ENCODE results near the gene SNAPC4. TPM values are rescaled to one million over a fixed set of nuclear protein-coding genes. Genes with fewer than 3 reads are reported as not detected.

Gene SNAPC4, protein sequence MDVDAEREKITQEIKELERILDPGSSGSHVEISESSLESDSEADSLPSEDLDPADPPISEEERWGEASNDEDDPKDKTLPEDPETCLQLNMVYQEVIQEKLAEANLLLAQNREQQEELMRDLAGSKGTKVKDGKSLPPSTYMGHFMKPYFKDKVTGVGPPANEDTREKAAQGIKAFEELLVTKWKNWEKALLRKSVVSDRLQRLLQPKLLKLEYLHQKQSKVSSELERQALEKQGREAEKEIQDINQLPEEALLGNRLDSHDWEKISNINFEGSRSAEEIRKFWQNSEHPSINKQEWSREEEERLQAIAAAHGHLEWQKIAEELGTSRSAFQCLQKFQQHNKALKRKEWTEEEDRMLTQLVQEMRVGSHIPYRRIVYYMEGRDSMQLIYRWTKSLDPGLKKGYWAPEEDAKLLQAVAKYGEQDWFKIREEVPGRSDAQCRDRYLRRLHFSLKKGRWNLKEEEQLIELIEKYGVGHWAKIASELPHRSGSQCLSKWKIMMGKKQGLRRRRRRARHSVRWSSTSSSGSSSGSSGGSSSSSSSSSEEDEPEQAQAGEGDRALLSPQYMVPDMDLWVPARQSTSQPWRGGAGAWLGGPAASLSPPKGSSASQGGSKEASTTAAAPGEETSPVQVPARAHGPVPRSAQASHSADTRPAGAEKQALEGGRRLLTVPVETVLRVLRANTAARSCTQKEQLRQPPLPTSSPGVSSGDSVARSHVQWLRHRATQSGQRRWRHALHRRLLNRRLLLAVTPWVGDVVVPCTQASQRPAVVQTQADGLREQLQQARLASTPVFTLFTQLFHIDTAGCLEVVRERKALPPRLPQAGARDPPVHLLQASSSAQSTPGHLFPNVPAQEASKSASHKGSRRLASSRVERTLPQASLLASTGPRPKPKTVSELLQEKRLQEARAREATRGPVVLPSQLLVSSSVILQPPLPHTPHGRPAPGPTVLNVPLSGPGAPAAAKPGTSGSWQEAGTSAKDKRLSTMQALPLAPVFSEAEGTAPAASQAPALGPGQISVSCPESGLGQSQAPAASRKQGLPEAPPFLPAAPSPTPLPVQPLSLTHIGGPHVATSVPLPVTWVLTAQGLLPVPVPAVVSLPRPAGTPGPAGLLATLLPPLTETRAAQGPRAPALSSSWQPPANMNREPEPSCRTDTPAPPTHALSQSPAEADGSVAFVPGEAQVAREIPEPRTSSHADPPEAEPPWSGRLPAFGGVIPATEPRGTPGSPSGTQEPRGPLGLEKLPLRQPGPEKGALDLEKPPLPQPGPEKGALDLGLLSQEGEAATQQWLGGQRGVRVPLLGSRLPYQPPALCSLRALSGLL (N-terminal part only)
- 8.1 TPM for total RNA-seq

DNA sequence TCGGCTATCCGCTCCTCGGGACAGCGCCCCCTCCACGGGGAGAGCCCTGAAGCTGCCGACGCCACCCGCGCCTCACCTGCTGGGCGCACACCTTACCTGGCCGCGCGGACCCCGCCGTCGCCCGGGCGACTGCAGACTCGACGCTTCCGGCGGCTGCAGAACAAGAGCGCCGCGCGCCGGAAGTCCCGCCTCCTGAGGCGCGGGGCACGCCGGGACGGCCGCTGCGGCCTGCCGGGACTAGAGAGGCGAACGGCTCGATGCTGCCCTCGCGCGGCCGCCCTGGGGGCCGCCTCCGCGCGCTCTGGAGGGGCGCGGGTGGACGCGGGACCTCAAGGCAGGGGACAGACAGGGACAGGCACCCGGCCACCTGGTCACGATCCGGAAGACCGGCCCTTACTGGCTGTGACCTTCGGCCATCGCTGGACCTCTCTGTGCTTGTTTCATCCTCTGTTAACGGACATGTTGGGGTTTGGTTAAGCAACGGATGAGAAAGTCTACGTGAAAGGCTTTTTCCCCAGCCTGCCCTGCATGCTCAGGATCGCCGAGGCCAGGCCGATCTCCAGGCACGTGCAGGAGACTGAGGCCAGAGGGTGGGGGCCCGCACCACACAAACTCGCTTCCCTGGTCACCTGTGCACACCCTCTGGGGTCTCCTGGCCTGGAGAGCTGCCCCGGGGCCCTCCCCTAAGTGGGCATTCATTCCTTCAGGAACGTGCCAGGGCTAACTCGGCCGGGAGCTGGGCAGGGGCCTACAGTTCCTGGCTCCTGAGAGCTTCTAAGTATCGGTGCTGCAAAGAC lies at the start of gene SNAPC4:
Gene SNAPC4 (minus strand): TSS at position 133 of the 797 bp plus-strand sequence. CDS start 1,742 bp downstream, outside the sequence.
- peak; percentile 78 to 89 (median 84) for DNase-seq (ENCODE audit: low read depth in 2 of 3, low spot score in 2 of 3)

GRCh38 chr9:136448655-136449054 lies 48.7 kb upstream of the SNAPC4 start:
- no peak for DNase-seq (ENCODE audit: low read depth in 2 of 3, low spot score in 2 of 3)

DNA sequence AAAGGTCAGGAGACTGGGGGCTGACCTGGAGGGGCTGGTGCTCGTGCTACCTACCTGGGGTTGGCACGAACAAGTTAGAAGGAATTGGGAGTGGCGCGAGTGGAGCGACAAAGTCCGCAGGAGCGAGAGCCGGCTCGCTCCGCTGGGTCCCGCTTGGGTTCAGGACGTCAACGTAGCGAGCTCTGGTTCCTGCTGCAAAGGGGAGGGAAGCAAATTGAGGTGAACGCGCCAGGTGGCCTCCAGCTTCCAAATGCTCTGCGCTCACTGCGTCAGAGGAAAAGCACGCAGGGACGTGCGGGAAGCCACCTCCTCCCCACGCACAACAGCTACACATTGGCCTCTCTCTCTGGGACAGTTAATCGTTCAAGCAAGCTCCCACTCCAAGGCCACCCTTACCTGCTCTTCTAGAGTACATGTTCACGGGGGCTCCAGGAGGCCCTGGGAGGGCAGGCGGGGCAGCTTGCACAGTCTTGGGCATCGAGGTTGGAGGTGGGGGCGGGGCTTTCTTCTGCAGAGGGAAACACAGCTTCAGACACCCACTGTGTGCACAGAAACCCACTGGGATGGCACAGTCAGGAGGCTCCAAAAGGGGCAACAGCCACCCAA lies 47.3 kb upstream of the SNAPC4 start:
- DNase-seq (ENCODE audit: low read depth in 2 of 3, low spot score in 2 of 3): no peak

GRCh38 chr9:136445799-136446198 lies 45.8 kb upstream of the SNAPC4 start:
- no peak for DNase-seq (ENCODE audit: low read depth in 2 of 3, low spot score in 2 of 3)

DNA sequence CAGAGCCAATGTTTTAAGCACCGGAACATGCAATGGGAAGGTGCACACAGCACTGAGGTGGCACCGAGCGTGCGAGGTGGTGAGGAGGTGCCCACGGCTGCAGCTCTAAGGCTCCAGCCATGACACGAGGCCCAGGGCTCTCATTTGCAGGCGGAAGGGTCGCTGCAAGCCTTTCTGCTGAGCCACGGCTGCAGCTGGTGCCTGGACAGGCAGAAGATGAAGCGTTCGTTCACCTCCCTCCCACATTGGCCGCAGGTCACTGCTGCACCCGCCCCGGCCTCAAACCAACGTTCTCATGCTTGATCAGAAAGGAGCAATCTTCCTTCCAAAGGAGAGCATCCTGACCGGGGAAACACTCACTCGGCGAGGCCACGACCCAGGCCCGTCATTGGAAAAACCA lies 44.1 kb upstream of the SNAPC4 start:
- no peak for DNase-seq (ENCODE audit: low read depth in 2 of 3, low spot score in 2 of 3)

GRCh38 chr9:136443687-136444086 lies 43.7 kb upstream of the SNAPC4 start:
- DNase-seq (ENCODE audit: low read depth in 2 of 3, low spot score in 2 of 3): no peak

DNA sequence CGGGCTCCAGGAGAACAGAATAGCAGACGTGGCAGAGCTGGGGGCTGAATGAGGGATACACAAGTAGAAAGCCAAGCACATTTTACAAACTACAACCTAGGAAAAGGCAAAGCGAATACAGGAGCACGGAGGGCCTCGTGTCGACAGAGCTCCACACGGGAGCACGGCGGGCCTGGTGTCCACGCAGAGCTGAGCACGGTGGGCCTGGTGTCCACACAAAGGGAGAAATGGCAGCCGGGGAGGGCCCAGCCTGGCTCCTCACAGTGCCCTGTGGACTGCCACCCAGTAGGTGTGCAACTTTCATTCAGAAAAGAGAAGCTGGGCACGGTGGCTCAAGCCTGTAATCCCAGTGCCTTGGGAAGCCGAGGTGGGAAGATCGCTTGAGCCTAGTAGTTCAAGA lies 43.1 kb upstream of the SNAPC4 start:
- DNase-seq (ENCODE audit: low read depth in 2 of 3, low spot score in 2 of 3): no peak

DNA sequence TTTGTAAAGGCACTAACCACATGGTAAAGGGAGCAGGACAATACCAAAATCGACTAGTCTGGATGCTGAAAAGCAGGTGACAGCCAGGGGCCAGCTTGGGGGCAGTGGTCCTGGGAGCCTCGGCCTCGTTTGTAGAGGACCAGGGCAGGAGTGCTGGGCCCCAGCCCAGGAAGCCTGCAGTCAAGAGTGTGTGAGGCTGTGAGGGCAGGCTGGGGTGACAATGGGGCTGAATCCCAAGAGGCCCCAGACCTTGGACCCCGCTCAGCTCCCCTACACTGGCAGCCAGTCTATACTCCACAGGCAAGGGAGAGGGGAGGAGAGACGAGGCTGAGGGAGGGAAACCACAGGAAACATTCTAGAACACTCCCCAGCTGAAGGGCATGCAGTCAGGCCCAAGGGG lies 42.3 kb upstream of the SNAPC4 start:
- no peak for DNase-seq (ENCODE audit: low read depth in 2 of 3, low spot score in 2 of 3)

DNA sequence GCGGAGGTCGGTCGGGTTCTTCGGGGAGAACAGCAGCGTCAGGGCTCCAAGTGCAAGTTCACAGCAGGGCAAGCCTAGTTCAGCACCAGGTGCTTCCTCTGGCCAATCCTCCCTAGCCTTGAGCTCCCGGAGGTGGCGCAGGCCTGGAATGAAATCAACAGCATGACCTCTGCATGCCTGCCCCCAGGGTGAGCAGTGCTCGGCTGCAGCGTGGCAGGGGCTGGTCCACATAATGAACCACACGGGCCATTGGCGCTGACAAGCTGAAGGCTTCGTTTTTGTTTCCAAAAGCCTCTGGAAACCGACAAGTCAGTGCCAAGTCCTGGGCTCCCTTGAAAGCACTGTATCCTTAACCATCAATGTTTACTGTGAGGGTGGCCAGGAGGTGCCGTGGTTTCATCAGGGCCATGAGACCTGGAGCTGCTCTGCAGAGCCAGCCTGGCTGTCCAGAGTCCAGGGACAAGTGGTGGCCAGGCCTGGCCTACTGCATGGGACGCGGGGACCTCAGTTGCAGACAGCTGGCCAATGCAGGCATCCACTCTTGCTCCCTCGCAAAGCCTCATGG lies 41.8 kb upstream of the SNAPC4 start:
- no peak for DNase-seq (ENCODE audit: low read depth in 2 of 3, low spot score in 2 of 3)

GRCh38 chr9:136441191-136441680 lies 41.3 kb upstream of the SNAPC4 start:
- no peak for DNase-seq (ENCODE audit: low read depth in 2 of 3, low spot score in 2 of 3)

DNA sequence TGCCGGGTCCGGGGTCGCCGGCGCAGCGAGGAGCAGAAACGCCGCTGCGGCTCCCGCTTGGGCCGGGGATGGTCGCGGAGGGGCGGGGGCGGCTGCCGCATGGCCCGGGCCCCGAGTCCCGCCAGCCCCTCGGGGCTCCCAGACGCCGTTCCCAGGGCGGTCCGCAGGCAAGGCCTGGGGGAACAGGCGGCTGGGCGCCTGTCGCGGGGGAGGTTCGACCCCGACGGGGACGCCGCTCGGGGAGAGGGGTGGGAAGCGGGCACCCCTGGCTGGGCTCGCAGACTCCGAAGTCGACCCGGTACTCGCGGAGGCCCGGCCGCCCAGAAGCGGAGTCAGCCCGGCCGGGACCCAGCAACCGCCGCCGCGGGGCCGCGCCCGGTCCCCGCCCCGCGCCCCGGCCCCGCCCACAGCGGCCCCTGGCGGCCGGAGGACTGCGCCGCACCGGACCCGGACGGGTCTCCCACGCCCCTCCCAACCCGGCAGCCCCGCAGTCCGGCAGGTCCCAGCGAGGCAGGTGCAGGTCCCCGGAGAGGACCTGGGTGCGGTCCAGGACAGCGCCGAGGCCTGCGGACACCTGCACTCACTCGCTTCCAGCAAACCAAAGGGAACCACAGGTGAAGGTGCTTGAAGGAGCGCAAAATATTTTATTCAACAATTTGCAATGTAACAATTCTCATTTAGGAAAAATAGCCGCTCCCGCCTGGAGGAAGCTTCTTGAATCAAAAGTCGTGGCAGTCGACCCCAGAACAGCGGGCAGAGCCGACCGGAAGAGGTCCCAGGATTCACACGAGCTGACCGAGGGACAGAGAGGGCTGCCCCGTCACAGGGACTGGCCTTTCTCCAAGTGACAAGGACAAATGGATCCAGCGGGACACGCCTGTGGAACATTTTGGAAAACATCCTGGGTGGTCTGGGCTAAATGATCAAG lies 39.8 kb upstream of the SNAPC4 start, which contains the start of gene INPP5E:
Gene INPP5E (minus strand): TSS at position 365 of the 928 bp plus-strand sequence. CDS start 426 bp downstream, outside the sequence.
- peak; percentile 72 to 75 (median 72) for DNase-seq (ENCODE audit: low read depth in 2 of 3, low spot score in 2 of 3)

DNA sequence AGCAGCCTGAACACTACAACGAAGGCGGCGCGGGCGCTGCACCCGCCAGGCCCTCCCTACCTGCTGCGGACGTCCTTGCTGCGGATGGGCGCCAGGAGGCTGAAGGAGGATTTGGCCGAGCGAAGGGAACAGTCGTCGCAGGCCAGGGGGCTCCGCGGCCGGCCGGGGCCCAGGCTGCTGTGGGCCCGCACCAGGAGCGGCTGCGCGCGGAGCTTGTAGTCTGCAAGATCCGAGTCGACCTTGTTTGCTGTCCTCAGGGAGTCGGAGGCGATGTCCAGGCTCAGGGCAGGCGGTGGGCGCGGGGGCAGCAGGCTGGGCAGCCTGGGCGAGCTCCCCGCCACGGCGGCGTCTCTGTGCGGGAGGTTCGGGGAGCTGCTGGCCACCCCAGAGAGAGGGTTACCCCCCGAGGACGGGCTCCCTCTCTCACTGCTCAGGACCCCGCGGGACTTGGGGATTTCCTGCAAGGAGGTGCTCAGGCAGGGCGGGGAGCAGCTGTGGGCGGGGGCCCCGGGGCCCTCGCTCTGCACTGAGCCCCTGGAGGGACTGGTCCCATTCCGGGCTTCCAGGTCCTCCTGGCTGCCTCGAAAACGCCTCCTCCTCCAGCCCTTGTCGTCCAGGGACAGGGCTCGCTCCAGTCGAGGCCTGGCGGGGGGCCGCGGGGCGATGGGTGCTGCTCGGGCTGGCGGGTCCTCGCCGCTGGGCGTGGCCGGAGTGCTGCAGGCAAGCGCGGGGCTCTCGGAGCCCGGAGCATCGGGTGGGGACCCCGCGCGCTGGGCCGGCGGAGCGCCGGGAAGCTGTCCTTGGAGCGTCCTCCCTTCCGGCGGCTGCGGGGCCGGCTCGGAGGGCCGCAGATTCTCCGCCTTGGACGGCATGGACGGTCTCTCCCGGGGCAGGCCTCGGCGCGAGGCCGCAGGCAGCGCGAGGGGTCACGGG lies 38.8 kb upstream of the SNAPC4 start:
- peak; percentile 23 to 36 (median 25) for DNase-seq (ENCODE audit: low read depth in 2 of 3, low spot score in 2 of 3)

- no peak for DNase-seq (ENCODE audit: low read depth in 2 of 3, low spot score in 2 of 3)
These were observed 38.0 kb upstream of the SNAPC4 start for GRCh38 chr9:136437839-136438547.

DNA sequence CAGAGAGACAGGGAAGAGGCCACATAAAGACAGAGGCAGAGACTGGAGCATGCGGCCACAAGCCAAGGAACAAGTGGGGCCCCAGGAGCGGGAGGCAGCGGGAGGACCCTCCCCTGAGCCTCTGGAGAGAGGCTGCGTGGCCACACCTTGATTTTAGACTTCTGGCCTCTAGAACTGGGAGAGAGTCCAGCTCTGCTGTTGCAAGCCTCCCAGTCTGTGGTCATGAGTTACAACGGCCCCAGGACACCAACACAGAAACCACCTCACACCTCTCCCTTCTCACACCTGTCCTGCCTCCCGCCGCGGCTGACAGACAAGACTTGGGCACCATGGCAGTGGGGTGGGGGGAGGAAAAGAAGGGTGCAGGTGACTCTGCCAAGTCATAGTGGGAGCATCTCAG lies 37.5 kb upstream of the SNAPC4 start:
- DNase-seq (ENCODE audit: low read depth in 2 of 3, low spot score in 2 of 3): no peak

- DNase-seq (ENCODE audit: low read depth in 2 of 3, low spot score in 2 of 3): no peak
These were observed 36.2 kb upstream of the SNAPC4 start for GRCh38 chr9:136436055-136436634.

All from hematopoietic multipotent progenitor cell (in vitro differentiated cells).